ENCODE measurements around the gene SMAD7.
"Not testable (repeated sequence)": the region's sequence is repeated elsewhere in the genome, so short reads cannot be mapped to it uniquely, and the experiment has no call there.

SMAD7 gene

GRCh38 chr18:48877941-48878340, 72.8 kb downstream of the SMAD7 start:
- DNase-seq (ENCODE audit: low read depth): no peak

DNA sequence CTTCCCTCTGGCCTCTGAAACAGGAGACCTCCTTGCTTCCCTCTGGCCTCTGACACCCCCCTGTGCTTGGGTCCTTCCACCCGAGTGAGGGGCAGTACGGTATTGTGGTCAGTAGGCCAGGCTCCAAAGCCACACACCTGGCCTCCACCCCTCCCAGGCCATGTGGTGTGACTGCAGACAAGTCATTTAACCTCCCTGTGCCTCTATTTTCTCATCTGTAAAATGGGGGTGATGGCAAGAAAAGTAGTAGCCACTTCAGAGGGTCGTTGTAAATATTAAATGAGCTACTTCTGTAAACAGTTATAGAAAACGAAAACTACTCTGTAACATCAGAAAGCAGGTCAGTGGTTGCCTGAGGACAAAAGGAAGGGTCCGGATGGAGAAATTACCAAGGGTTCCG, 74.2 kb downstream of the SMAD7 start:
- no peak for DNase-seq (ENCODE audit: low read depth)

DNA sequence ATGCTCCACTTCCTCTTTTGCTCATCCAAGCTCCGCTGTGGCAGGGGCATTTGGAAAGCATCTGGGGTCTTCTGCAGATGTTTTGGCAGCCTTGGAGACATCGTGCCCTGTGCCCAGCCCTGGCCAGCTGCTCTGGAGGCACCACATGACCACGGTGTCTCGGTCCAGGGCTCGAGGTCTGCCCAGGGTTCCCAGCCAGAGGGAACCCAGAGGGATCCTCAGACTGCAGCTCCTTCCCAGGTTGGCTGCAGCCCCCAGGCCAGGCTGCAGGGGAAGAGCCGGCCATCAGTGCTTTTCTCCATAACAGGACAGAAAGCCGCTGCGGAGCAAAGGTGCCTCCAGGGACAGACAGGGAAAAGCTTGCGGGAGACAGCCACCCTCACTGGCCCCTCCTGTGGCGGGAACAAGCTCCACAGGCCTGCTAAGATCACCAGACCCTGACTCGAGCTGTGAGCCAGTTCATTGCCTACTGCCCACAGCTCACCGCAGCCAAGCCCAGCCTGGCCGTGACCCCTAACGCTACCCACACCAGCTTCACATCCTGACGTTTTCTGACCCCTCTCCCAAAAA, 74.7 kb downstream of the SMAD7 start:
- DNase-seq (ENCODE audit: low read depth): no peak

DNA sequence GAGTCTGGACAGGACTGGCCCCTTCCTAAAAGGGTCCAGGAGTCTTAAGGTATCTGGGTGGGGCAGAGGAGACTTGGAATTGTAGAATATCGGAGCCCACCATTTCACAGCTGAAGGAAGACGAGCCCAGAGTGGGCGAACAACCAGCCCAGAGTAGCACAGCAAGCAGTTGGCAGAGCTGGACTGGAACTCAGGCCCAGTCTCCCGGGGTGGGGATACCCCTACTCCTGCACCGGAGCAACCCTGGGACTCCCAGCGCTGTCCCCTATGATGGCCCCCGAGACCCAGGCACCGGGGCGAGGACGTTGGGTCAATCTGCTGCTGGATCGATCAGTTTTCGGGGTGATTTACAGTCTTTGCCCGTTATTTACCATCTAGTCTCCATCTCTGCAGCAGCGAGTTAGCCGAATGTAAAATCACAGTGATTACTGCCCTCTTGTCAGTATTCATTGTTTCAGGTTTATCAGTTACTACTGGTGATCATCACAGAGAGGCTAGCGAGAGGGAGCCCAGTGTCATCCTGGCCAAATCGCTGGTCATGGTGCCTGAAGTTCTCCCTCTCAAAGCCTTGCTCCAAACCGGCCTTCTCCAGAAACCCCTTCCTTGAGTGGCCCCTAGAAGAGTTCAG, 75.3 kb downstream of the SMAD7 start:
- no peak for DNase-seq (ENCODE audit: low read depth)

GRCh38 chr18:48874701-48875162, 76.0 kb downstream of the SMAD7 start:
- DNase-seq (ENCODE audit: low read depth): no peak

DNA sequence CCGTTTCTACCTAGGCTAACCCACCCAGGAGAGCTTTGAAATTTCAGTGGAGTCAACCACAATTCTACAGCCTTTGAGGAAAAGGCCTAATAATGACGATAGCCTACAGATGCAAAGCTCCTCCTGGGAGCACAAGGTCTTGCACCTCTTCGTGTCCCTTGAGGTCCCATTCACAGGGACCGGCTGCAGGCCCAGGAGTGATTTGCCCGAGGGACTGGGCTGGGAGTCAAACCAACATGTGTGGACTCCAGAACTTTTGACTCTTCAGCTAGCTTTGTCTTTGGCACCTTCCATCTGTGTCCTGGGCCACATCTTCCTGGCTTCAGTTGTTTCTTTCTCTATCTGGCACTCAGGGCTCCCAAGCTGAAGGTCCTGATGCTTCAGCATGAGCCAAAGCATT, 76.5 kb downstream of the SMAD7 start:
- DNase-seq (ENCODE audit: low read depth): no peak

DNA sequence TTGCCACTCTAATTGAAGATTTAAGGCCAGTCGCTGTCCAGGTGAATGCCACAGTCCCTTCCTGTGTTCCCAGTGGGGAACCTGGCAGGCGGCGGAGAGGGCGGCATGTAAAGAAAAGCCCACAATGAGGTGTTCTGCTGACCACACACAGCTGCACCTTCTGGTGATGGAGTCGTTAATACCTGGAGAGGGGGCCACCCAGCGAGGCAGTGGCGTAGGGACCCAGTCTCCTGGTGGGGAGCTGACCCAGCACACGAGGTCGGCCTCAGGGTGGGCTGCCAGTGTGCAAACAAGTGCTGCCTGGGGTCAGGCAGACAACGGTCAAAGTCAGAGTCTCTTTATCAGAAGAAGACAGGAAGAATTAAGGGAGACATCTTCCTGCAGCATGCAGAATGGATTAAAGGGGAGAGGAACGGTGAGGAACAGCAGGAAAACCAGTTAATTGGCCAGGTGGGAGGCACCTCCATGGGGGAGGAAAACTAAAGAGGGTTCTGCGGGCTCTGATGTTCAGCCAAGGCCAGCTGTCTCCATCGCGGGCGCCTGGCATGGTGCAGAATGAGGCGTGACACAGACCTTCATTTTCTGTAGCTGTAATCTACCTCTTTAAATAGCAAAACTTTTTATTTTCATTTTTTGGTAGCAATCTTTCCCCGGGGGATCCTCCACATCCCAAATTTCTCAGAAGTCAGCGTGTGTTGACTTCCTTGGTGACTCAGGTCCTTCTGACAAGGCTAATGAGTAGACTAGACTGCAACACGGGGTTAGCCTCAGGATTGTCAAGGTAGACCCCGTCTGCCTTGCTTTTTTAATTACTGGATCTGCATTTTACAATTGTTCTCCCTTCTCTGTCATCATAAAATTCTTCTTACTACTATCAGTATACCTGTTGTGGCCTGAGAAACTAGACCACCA, 78.3 kb downstream of the SMAD7 start:
- no peak for DNase-seq (ENCODE audit: low read depth)

GRCh38 chr18:48871391-48872166, 79.2 kb downstream of the SMAD7 start:
- DNase-seq (ENCODE audit: low read depth): no peak

DNA sequence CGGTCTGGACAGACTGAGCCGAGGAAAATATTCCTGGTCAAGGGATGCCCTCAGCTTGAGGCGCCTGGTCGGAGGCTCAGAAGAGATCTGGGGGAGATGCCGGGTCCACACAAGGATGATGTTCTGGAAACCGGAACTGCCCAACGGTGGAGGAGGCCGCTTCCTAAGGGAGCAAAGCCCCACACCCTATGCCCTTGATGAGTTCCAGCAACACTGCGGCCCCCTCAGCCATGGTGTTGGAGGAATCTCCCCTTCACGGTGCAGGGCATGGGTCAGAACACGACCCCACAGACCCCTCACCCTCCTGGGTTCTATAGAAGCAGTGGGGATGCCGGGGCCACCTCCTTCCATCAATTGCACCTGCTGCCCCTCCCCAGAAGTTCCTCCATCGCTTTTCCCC, 79.8 kb downstream of the SMAD7 start:
- DNase-seq (ENCODE audit: low read depth): not testable (repeated sequence)

Measured in fibroblast of gingiva (primary cell).